Measurements from ENCODE around the gene RAPGEF2. TPM values are rescaled to one million over a fixed set of nuclear protein-coding genes. Genes with fewer than 3 reads are reported as not detected.

The RAPGEF2 gene
- polyA plus RNA-seq, 1 donor (not counting 4 experiments of a cell fraction or from before 2014, with no cell fraction given) = 23.8 TPM

DNA sequence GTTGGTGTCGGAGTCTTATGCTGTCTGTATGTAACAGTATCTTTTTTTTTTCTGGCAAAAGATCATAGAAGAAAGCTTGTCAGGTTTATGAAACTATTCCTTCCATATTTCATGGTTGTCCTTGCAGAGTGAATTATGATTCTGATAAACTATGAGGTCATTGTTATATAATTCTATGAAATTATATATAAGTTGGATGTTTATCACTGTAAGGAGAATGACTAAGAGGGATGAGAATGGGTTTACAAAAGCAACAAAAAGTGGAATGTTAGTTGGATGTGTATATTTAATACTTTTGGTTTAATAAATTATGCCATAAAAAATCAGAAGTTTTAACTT is 43.1 kb downstream of the RAPGEF2 start:
- no peaks in the 10 kb centered on the region for H3K4me1 ChIP-seq (ENCODE audit: control insufficient read depth, extremely low read depth, insufficient read depth, low read length)
- FAIRE-seq (no peak), DNase-seq (ENCODE audit: low read depth, low spot score) (no peak)
- no peak for TF ChIP-seq EZH2 (IDR thresholded peaks at IDR 0.05; ENCODE audit: low read length)
- TF ChIP-seq, protein P1, sequence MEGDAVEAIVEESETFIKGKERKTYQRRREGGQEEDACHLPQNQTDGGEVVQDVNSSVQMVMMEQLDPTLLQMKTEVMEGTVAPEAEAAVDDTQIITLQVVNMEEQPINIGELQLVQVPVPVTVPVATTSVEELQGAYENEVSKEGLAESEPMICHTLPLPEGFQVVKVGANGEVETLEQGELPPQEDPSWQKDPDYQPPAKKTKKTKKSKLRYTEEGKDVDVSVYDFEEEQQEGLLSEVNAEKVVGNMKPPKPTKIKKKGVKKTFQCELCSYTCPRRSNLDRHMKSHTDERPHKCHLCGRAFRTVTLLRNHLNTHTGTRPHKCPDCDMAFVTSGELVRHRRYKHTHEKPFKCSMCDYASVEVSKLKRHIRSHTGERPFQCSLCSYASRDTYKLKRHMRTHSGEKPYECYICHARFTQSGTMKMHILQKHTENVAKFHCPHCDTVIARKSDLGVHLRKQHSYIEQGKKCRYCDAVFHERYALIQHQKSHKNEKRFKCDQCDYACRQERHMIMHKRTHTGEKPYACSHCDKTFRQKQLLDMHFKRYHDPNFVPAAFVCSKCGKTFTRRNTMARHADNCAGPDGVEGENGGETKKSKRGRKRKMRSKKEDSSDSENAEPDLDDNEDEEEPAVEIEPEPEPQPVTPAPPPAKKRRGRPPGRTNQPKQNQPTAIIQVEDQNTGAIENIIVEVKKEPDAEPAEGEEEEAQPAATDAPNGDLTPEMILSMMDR (optimal IDR thresholded peaks at IDR 0.05 in 1 of 3, IDR thresholded peaks at IDR 0.05 in 1 of 3, conservative IDR thresholded peaks at IDR 0.05 in 1 of 3; ENCODE audit: extremely low read depth in 1 of 3, insufficient read depth in 2 of 3, low read length in 3 of 3) = no peak
- peaks cover 2% of the 10 kb centered on the region for H3K9me1 ChIP-seq (ENCODE audit: control insufficient read depth, extremely low read depth, insufficient read depth, low read length)
- H3K4me3 ChIP-seq (ENCODE audit: control insufficient read depth in 2 of 3, extremely low read depth in 1 of 3, insufficient read depth in 2 of 3, low read depth in 1 of 3, low read length in 3 of 3) = no peak overlapping the region
- dilution Hi-C loops (cut with MboI; ENCODE audit: extremely low pct_ligation_motif_present, low sequenced_read_pairs) = no loop called here
- no peaks in the 10 kb centered on the region for H4K20me1 ChIP-seq (ENCODE audit: control insufficient read depth, extremely low read depth, insufficient read depth, low read length)
- H3K4me2 ChIP-seq (ENCODE audit: control insufficient read depth, extremely low read depth, insufficient read depth, low read depth, low read length) = no peak overlapping the region
- H3K27me3 ChIP-seq (ENCODE audit: control insufficient read depth, extremely low read depth, insufficient read depth, low read length) = no peaks in the 10 kb centered on the region
- no peak overlapping the region for H2AFZ ChIP-seq (ENCODE audit: control insufficient read depth, low read length)
- H3K9ac ChIP-seq (ENCODE audit: control insufficient read depth, extremely low read depth, insufficient read depth, low read length) = no peak overlapping the region
- no peaks in the 10 kb centered on the region for H3K36me3 ChIP-seq (ENCODE audit: control insufficient read depth in 2 of 2, extremely low read depth in 1 of 2, insufficient read depth in 2 of 2, low read length in 2 of 2)
- H3K9me3 ChIP-seq (ENCODE audit: control insufficient read depth, low read depth, low read length) = no peaks in the 10 kb centered on the region
- H3K27ac ChIP-seq (ENCODE audit: control insufficient read depth, insufficient read depth, low read length) = no peak overlapping the region
- peaks cover 44% of the 10 kb centered on the region for H3K79me2 ChIP-seq (ENCODE audit: control insufficient read depth, insufficient read depth, low read length)

DNA sequence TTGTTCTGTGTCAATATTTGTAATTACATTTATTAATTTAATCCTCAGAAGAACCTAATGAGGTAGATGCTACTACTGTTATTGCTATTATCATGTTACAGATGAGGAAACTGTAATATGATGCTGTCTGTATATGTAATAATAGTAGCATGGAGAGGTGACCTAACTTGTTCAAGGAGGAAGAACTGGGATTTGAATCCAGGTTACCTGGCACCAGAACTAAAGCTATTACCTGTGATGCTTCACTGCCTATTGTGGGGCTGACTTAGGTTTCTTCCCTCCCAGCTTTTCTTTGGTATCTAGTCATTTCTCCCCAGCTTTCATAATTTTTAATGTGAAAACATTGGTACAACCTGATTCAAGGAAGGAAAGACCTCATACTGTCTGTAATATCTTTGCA is 43.6 kb downstream of the RAPGEF2 start:
- TF ChIP-seq, protein P1 (optimal IDR thresholded peaks at IDR 0.05 in 1 of 3, IDR thresholded peaks at IDR 0.05 in 1 of 3, conservative IDR thresholded peaks at IDR 0.05 in 1 of 3; ENCODE audit: extremely low read depth in 1 of 3, insufficient read depth in 2 of 3, low read length in 3 of 3) = no peak
- no peak for TF ChIP-seq EZH2 (IDR thresholded peaks at IDR 0.05; ENCODE audit: low read length)
- H3K36me3 ChIP-seq (ENCODE audit: control insufficient read depth in 2 of 2, extremely low read depth in 1 of 2, insufficient read depth in 2 of 2, low read length in 2 of 2) = no peaks in the 10 kb centered on the region
- dilution Hi-C loops (cut with MboI; ENCODE audit: extremely low pct_ligation_motif_present, low sequenced_read_pairs) = no loop called here
- no peak overlapping the region for H3K4me3 ChIP-seq (ENCODE audit: control insufficient read depth in 2 of 3, extremely low read depth in 1 of 3, insufficient read depth in 2 of 3, low read depth in 1 of 3, low read length in 3 of 3)
- no peaks in the 10 kb centered on the region for H3K9me3 ChIP-seq (ENCODE audit: control insufficient read depth, low read depth, low read length)
- H3K9ac ChIP-seq (ENCODE audit: control insufficient read depth, extremely low read depth, insufficient read depth, low read length) = no peak overlapping the region
- H3K27ac ChIP-seq (ENCODE audit: control insufficient read depth, insufficient read depth, low read length) = no peak overlapping the region
- no peak overlapping the region for H2AFZ ChIP-seq (ENCODE audit: control insufficient read depth, low read length)
- no peak for FAIRE-seq
- H3K79me2 ChIP-seq (ENCODE audit: control insufficient read depth, insufficient read depth, low read length) = peaks cover 46% of the 10 kb centered on the region
- H3K27me3 ChIP-seq (ENCODE audit: control insufficient read depth, extremely low read depth, insufficient read depth, low read length) = no peaks in the 10 kb centered on the region
- peaks cover 2% of the 10 kb centered on the region for H3K9me1 ChIP-seq (ENCODE audit: control insufficient read depth, extremely low read depth, insufficient read depth, low read length)
- no peaks in the 10 kb centered on the region for H3K4me1 ChIP-seq (ENCODE audit: control insufficient read depth, extremely low read depth, insufficient read depth, low read length)
- no peaks in the 10 kb centered on the region for H4K20me1 ChIP-seq (ENCODE audit: control insufficient read depth, extremely low read depth, insufficient read depth, low read length)
- DNase-seq (ENCODE audit: low read depth, low spot score) = no peak
- H3K4me2 ChIP-seq (ENCODE audit: control insufficient read depth, extremely low read depth, insufficient read depth, low read depth, low read length) = no peak overlapping the region

All from keratinocyte (primary cell).